Adrenal gland (tissue), 12 donors: ENCODE results near the gene NOP58. TPM values are rescaled to one million over a fixed set of nuclear protein-coding genes. Genes with fewer than 3 reads are reported as not detected.
"Not testable (repeated sequence)": the region's sequence is repeated elsewhere in the genome, so short reads cannot be mapped to it uniquely, and the experiment has no call there.

Source experiments
- DNase-seq, 7 donors: peaks; one replicate each; pipeline ENCODE4 v3.0.0-alpha.2; 2019 to 2020
- H3K27ac ChIP-seq, 5 donors: fragments of 200-600 bp; sonication (generic) in 4 of 5; 1 replicate in 3 of 5; 2 replicates in 2 of 5; pipeline versions ENCODE4 v1.5.1 to v1.8.0; 2016 to 2020; ENCODE audit warnings: mild to moderate bottlenecking in 1 of 5
- H3K27me3 ChIP-seq: fragments of 200-600 bp; 2 replicates; pipeline ENCODE4 v1.8.0; 2021
- H3K36me3 ChIP-seq, 2 donors: fragments of 200-600 bp; replicated peaks in 1 of 2; 1 replicate in 1 of 2; 2 replicates in 1 of 2; pipeline versions ENCODE4 v1.5.1 to v1.8.0; 2018 to 2022
- H3K4me1 ChIP-seq, 2 donors: fragments of 200-600 bp; replicated peaks in 1 of 2; 1 replicate in 1 of 2; 2 replicates in 1 of 2; pipeline versions ENCODE4 v1.5.1 to v1.8.0; 2018 to 2021
- H3K4me3 ChIP-seq, 4 donors: fragments of 200-600 bp; sonication (generic) in 3 of 4; one replicate each; pipeline ENCODE4 v1.5.1; 2016 to 2018
- H3K9me3 ChIP-seq, 3 donors: fragments of 200-600 bp; sonication (generic) in 1 of 3; replicated peaks in 1 of 3; 1 replicate in 2 of 3; 2 replicates in 1 of 3; pipeline versions ENCODE4 v1.5.1 to v1.8.0; 2016 to 2021
- CTCF ChIP-seq, 6 experiments: fragments of 450-650 bp in 4 of 6; fragments of 200-600 bp in 2 of 6; sonication (generic) in 1 of 6; IDR thresholded peaks; 1 replicate in 5 of 6; 2 replicates in 1 of 6; pipeline versions ENCODE4 v1.5.1 to v1.8.0; 2016 to 2021; ENCODE audit warnings: antibody characterized with exemption in 6 of 6, mild to moderate bottlenecking in 2 of 6, moderate library complexity in 1 of 6
- POLR2A ChIP-seq, 2 donors: fragments of 450-650 bp; IDR thresholded peaks; one replicate each; pipeline ENCODE4 v1.6.1; 2017; ENCODE audit warnings: antibody characterized with exemption in 2 of 2, mild to moderate bottlenecking in 2 of 2, moderate library complexity in 1 of 2
- WGBS, 4 donors: extraction: QIAGEN DNeasy Blood & Tissue Kit in 2 of 4; methylation state at CpG; one replicate each; pipeline versions ENCODE4 v1.1.5 to v1.1.7; 2013 to 2017; 5-methylcytosine and 5-hydroxymethylcytosine counted together
- intact Hi-C, 2 donors: fragments of 100-400 bp; cut with DNase I; formaldehyde crosslinking; loops; one replicate each; pipeline versions ENCODE4 v1.14.1 to v1.15.0; 2022 to 2023
- polyA plus RNA-seq, 3 donors: library from polyadenylated mRNA; stranded (reverse); fragments of 200-250 nt in 2 of 3; fragments of 350-450 nt in 1 of 3; fragmentation: Illumina TruSeq in 1 of 3; extraction: RNeasy Lipid Tissue Mini Kit (QIAGEN cat#74804) in 1 of 3; gene quantifications; one replicate each; pipeline ENCODE4 v1.2.3, GENCODE V29; 2013 to 2014
- total RNA-seq, 9 donors: library from RNA; depleted of rRNA in 4 of 9; stranded (reverse); fragments of >200 nt in 4 of 9; fragments of 120-200 nt in 1 of 9; fragmentation: NEBNext Ultra II Directional in 1 of 9; extraction: Animal tissue kit (Norgen Biotek cat#: 25700) in 1 of 9; gene quantifications; one replicate each; pipeline versions ENCODE4 v1.1.0 to v1.2.4, GENCODE V29; 2013 to 2023
- donor health status: healthy with polysubstance abuse.
- donor health status: Bipolar disorder and iron deficiency.
- donor health status: DM: yes; HTN: yes; CAD: no.
- donor health status: DM: no; HTN: no; CAD: no.
- donor health status: DM: no; HTN: no; CAD: no.
- donor health status: DM: yes; HTN: yes; CAD: no.

Gene NOP58
- total and polyA plus RNA-seq, 12 donors = 19.5 to 136 (median 55.8) TPM

GRCh38 chr2:202311823-202312388 is 46.3 kb downstream of the NOP58 start:
- peaks cover 0 to 3% of the 10 kb centered on the region in 2 donors for H3K4me1 ChIP-seq
- intact Hi-C loops = loop anchor here in 1 of 2 donors (5.0 kb wide), 1 partner anchor 60 kb away; no protein-coding TSS in a partner anchor
- peaks cover 0 to 4% of the 10 kb centered on the region in 2 donors for H3K36me3 ChIP-seq
- WGBS, 4 donors = 86 to 89% (median 87%) methylated on average over 4 of the region's 4 CpGs
- DNase-seq = no peak
- H3K4me3 ChIP-seq = no peak overlapping the region
- no peak overlapping the region for H3K27ac ChIP-seq
- no peaks in the 10 kb centered on the region for H3K9me3 ChIP-seq
- no peak for TF ChIP-seq POLR2A (IDR thresholded peaks at IDR 0.05)
- TF ChIP-seq CTCF (IDR thresholded peaks at IDR 0.05) = no peak
- H3K27me3 ChIP-seq = no peaks in the 10 kb centered on the region

- Histone ChIP-seq H3K9me3 (no peaks in the 10 kb centered on the region), H3K36me3 (peaks cover 0 to 4% of the 10 kb centered on the region in 2 donors), H3K4me1 (peaks cover 0 to 14% of the 10 kb centered on the region in 2 donors), H3K27ac (no peak overlapping the region), H3K27me3 (no peaks in the 10 kb centered on the region), H3K4me3 (no peak overlapping the region)
- 95 to 98% (median 96%) methylated on average over 2 of the region's 2 CpGs for WGBS, 4 donors
- intact Hi-C loops = loop anchor here in 1 of 2 donors (5.0 kb wide), 1 partner anchor 58 kb away; no protein-coding TSS in a partner anchor
- TF ChIP-seq CTCF (IDR thresholded peaks at IDR 0.05) = no peak
- TF ChIP-seq POLR2A (IDR thresholded peaks at IDR 0.05) = no peak
- no peak for DNase-seq
These were observed 48.6 kb downstream of the NOP58 start for GRCh38 chr2:202314116-202314515.

GRCh38 chr2:202317080-202317857 is 51.7 kb downstream of the NOP58 start:
- Histone ChIP-seq H3K36me3 (no peaks in the 10 kb centered on the region), H3K4me1 (peaks cover 0 to 14% of the 10 kb centered on the region in 2 donors), H3K27me3 (no peaks in the 10 kb centered on the region), H3K9me3 (no peaks in the 10 kb centered on the region), H3K27ac (peak overlapping the region in 3 of 5 donors; percentile 24 to 69 (median 52)), H3K4me3 (peak overlapping the region in 1 of 4 donors; percentile 11)
- intact Hi-C loops = no loop called here
- WGBS, 4 donors = 12 to 19% (median 16%) methylated on average over 6 of the region's 6 CpGs
- TF ChIP-seq POLR2A (IDR thresholded peaks at IDR 0.05) = peak in 1 of 2 donors; percentile 43
- no peak for TF ChIP-seq CTCF (IDR thresholded peaks at IDR 0.05)
- DNase-seq = peak; percentile 67 to 93 (median 85)

GRCh38 chr2:202320362-202320761 is 54.8 kb downstream of the NOP58 start:
- H3K36me3 ChIP-seq, H3K9me3 ChIP-seq, H3K4me3 ChIP-seq, intact Hi-C loops, DNase-seq, H3K27ac ChIP-seq, H3K27me3 ChIP-seq: not testable (repeated sequence)
- peaks cover 0 to 14% of the 10 kb centered on the region in 2 donors for H3K4me1 ChIP-seq
- WGBS, 4 donors = 84 to 99% (median 97%) methylated on average over 3 of the region's 3 CpGs
